Skeletal muscle cell (primary cell): ENCODE measurements around the gene ST6GALNAC3.

ENCODE experiments used
- DNase-seq: peaks from one replicate; pipeline ENCODE4 v3.0.0-alpha.2; 2010; ENCODE audit warnings: low read depth
- H3K4me3 ChIP-seq: 2 replicates; pipeline ENCODE4 v1.5.1; 2011; ENCODE audit warnings: low read depth, mild to moderate bottlenecking, control low read depth, low read length, moderate library complexity

Gene ST6GALNAC3

GRCh38 chr1:76133977-76134376 is 59.4 kb downstream of the ST6GALNAC3 start:
- H3K4me3 ChIP-seq, result no peak overlapping the region
- no peak for DNase-seq

GRCh38 chr1:76135835-76136234 is 61.3 kb downstream of the ST6GALNAC3 start:
- H3K4me3 ChIP-seq, result no peak overlapping the region
- DNase-seq, result no peak

- DNase-seq, result no peak
- no peak overlapping the region for H3K4me3 ChIP-seq
These were observed 62.3 kb downstream of the ST6GALNAC3 start for GRCh38 chr1:76136894-76137293.

GRCh38 chr1:76137746-76138145 is 63.2 kb downstream of the ST6GALNAC3 start:
- no peak for DNase-seq
- no peak overlapping the region for H3K4me3 ChIP-seq

- no peak overlapping the region for H3K4me3 ChIP-seq
- no peak for DNase-seq
These were observed 63.7 kb downstream of the ST6GALNAC3 start for GRCh38 chr1:76138217-76138616.

GRCh38 chr1:76140227-76140626 is 65.7 kb downstream of the ST6GALNAC3 start:
- no peak overlapping the region for H3K4me3 ChIP-seq
- no peak for DNase-seq

- no peak overlapping the region for H3K4me3 ChIP-seq
- no peak for DNase-seq
These were observed 67.4 kb downstream of the ST6GALNAC3 start for GRCh38 chr1:76141929-76142328.

- DNase-seq, result no peak
- H3K4me3 ChIP-seq, result no peak overlapping the region
These were observed 68.4 kb downstream of the ST6GALNAC3 start for GRCh38 chr1:76142771-76143540.

- DNase-seq, result no peak
- H3K4me3 ChIP-seq, result no peak overlapping the region
These were observed 69.7 kb downstream of the ST6GALNAC3 start for GRCh38 chr1:76144247-76144646.

- no peak overlapping the region for H3K4me3 ChIP-seq
- no peak for DNase-seq
These were observed 70.8 kb downstream of the ST6GALNAC3 start for GRCh38 chr1:76145332-76145731.

GRCh38 chr1:76146184-76146583 is 71.6 kb downstream of the ST6GALNAC3 start:
- no peak overlapping the region for H3K4me3 ChIP-seq
- no peak for DNase-seq

GRCh38 chr1:76147917-76148316 is 73.4 kb downstream of the ST6GALNAC3 start:
- no peak overlapping the region for H3K4me3 ChIP-seq
- DNase-seq, result no peak

GRCh38 chr1:76148460-76148859 is 73.9 kb downstream of the ST6GALNAC3 start:
- no peak for DNase-seq
- no peak overlapping the region for H3K4me3 ChIP-seq

GRCh38 chr1:76153841-76154205 is 79.3 kb downstream of the ST6GALNAC3 start:
- no peak overlapping the region for H3K4me3 ChIP-seq
- no peak for DNase-seq

- peak; percentile 16 for DNase-seq
- H3K4me3 ChIP-seq, result peak overlapping the region; percentile 28
These were observed 79.8 kb downstream of the ST6GALNAC3 start for GRCh38 chr1:76154206-76154956.

- H3K4me3 ChIP-seq, result no peak overlapping the region
- DNase-seq, result no peak
These were observed 82.4 kb downstream of the ST6GALNAC3 start for GRCh38 chr1:76156987-76157386.

GRCh38 chr1:76158126-76158525 is 83.6 kb downstream of the ST6GALNAC3 start:
- no peak for DNase-seq
- H3K4me3 ChIP-seq, result no peak overlapping the region

GRCh38 chr1:76160225-76160624 is 85.7 kb downstream of the ST6GALNAC3 start:
- no peak for DNase-seq

GRCh38 chr1:76161451-76161850 is 86.9 kb downstream of the ST6GALNAC3 start:
- DNase-seq, result no peak
- H3K4me3 ChIP-seq, result no peak overlapping the region

More at GRCh38 chr1:76160225-76160624, 85.7 kb downstream of the ST6GALNAC3 start:
- H3K4me3 ChIP-seq, result no peak overlapping the region

GRCh38 chr1:76162254-76162653 is 87.7 kb downstream of the ST6GALNAC3 start:
- no peak overlapping the region for H3K4me3 ChIP-seq
- DNase-seq, result no peak

GRCh38 chr1:76164165-76164564 is 89.6 kb downstream of the ST6GALNAC3 start:
- no peak overlapping the region for H3K4me3 ChIP-seq
- DNase-seq, result no peak
